Hepatocyte (in vitro differentiated cells): ENCODE measurements around the gene ATP5PD. TPM values are rescaled to one million over a fixed set of nuclear protein-coding genes. Genes with fewer than 3 reads are reported as not detected.

ENCODE experiments used
- DNase-seq: peaks from one replicate; pipeline ENCODE4 v3.0.0-alpha.2; 2016; ENCODE audit warnings: low spot score
- H2AFZ ChIP-seq: fragments of 200-600 bp; sonication (generic); 2 replicates; pipeline ENCODE4 v1.6.0; 2016; ENCODE audit warnings: antibody characterized with exemption, mild to moderate bottlenecking
- H3K27ac ChIP-seq: fragments of 200-600 bp; sonication (generic); 2 replicates; pipeline ENCODE4 v1.5.1; 2016; ENCODE audit warnings: mild to moderate bottlenecking
- H3K27me3 ChIP-seq: fragments of 200-600 bp; sonication (generic); 2 replicates; pipeline ENCODE4 v1.6.1; 2016
- H3K36me3 ChIP-seq: fragments of 200-600 bp; sonication (generic); replicated peaks from 2 replicates; pipeline ENCODE4 v1.5.1; 2016; ENCODE audit warnings: low read depth; ENCODE audit not compliant: insufficient read depth
- H3K4me1 ChIP-seq: fragments of 200-600 bp; sonication (generic); 2 replicates; pipeline ENCODE4 v1.5.1; 2016; ENCODE audit warnings: mild to moderate bottlenecking, moderate library complexity; ENCODE audit not compliant: insufficient read depth
- H3K4me2 ChIP-seq: fragments of 200-600 bp; sonication (generic); 2 replicates; pipeline ENCODE4 v1.6.0; 2016
- H3K4me3 ChIP-seq: fragments of 200-600 bp; sonication (generic); 2 replicates; pipeline ENCODE4 v1.5.1; 2016; ENCODE audit warnings: mild to moderate bottlenecking
- H3K79me2 ChIP-seq: fragments of 200-600 bp; sonication (generic); 2 replicates; pipeline ENCODE4 v1.6.0; 2017; ENCODE audit warnings: mild to moderate bottlenecking
- H3K9me2 ChIP-seq: fragments of 200-600 bp; sonication (generic); replicated peaks from 2 replicates; pipeline ENCODE4 v1.6.0; 2017; ENCODE audit warnings: mild to moderate bottlenecking; ENCODE audit not compliant: insufficient read depth
- H3K9me3 ChIP-seq: fragments of 200-600 bp; sonication (generic); 2 replicates; pipeline ENCODE4 v1.5.1; 2016; ENCODE audit warnings: low read depth, mild to moderate bottlenecking
- H4K20me1 ChIP-seq: fragments of 200-600 bp; sonication (generic); 2 replicates; pipeline ENCODE4 v1.6.0; 2016; ENCODE audit warnings: mild to moderate bottlenecking; ENCODE audit not compliant: insufficient read depth, poor library complexity, severe bottlenecking
- EZH2 ChIP-seq: fragments of 200-600 bp; sonication (generic); IDR thresholded peaks from 2 replicates; pipeline ENCODE4 v1.6.1; 2016; ENCODE audit warnings: antibody characterized with exemption, mild to moderate bottlenecking, borderline replicate concordance
- EZH2phosphoT487 ChIP-seq: fragments of 200-600 bp; sonication (generic); IDR thresholded peaks from one replicate; pipeline ENCODE4 v1.6.1; 2018; ENCODE audit warnings: antibody characterized with exemption, mild to moderate bottlenecking, low read depth, moderate library complexity; ENCODE audit not compliant: unreplicated experiment, severe bottlenecking
- WGBS: methylation state at CpG from one replicate; pipeline ENCODE4 v1.1.6; 2016; ENCODE audit warnings: low lambda C conversion rate; ENCODE audit errors: missing lambda C conversion rate; 5-methylcytosine and 5-hydroxymethylcytosine counted together
- polyA plus RNA-seq: library from polyadenylated mRNA; unstranded; fragments of >200 nt; fragmentation: Nextera tagmentation; extraction: Ambion mirVana; gene quantifications from 2 replicates; pipeline ENCODE4 v1.2.1, GENCODE V29; 2016
- total RNA-seq: library from RNA; depleted of rRNA; stranded (reverse); fragments of >200 nt; gene quantifications from 2 replicates; pipeline ENCODE4 v1.2.3, GENCODE V29; 2014
- TF ChIP-seq, protein P1 (sequence below): fragments of 200-600 bp; sonication (generic); IDR thresholded peaks from 2 replicates; pipeline ENCODE4 v1.5.1; 2016; ENCODE audit warnings: antibody characterized with exemption, mild to moderate bottlenecking; ENCODE audit not compliant: poor library complexity

ATP5PD gene
- total and polyA plus RNA-seq, 2 experiments from 2014 or later = 296 to 332 TPM

DNA sequence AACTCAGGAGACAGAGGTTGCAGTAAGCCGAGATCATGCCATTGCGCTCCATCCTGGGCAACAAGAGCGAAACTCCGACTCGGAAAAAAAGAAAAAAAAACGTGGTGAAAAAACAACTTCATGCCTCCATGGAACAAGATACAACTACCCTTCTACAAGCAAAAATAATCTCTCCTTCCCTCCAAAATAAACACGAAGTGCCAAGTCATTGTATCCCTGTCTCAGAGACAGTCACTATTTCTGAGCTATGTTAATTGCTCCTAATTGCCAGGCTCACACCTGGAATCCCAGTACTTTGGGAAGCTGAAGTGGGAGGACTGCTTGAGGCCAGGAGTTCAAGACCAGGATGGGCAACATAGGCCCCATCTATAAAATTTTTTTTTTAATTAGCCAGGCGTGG is 22.0 kb upstream of the ATP5PD start:
- H2AFZ ChIP-seq = no peak overlapping the region
- no peaks in the 10 kb centered on the region for H3K27me3 ChIP-seq
- H4K20me1 ChIP-seq = no peaks in the 10 kb centered on the region
- H3K36me3 ChIP-seq = no peaks in the 10 kb centered on the region
- no peak overlapping the region for H3K4me3 ChIP-seq
- TF ChIP-seq EZH2 (no peak), EZH2phosphoT487 (no peak)
- TF ChIP-seq, protein P1, sequence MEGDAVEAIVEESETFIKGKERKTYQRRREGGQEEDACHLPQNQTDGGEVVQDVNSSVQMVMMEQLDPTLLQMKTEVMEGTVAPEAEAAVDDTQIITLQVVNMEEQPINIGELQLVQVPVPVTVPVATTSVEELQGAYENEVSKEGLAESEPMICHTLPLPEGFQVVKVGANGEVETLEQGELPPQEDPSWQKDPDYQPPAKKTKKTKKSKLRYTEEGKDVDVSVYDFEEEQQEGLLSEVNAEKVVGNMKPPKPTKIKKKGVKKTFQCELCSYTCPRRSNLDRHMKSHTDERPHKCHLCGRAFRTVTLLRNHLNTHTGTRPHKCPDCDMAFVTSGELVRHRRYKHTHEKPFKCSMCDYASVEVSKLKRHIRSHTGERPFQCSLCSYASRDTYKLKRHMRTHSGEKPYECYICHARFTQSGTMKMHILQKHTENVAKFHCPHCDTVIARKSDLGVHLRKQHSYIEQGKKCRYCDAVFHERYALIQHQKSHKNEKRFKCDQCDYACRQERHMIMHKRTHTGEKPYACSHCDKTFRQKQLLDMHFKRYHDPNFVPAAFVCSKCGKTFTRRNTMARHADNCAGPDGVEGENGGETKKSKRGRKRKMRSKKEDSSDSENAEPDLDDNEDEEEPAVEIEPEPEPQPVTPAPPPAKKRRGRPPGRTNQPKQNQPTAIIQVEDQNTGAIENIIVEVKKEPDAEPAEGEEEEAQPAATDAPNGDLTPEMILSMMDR = no peak
- no peak for DNase-seq
- no peaks in the 10 kb centered on the region for H3K9me3 ChIP-seq
- WGBS = 83% methylated on average over 8 of the region's 8 CpGs
- no peaks in the 10 kb centered on the region for H3K79me2 ChIP-seq
- no peaks in the 10 kb centered on the region for H3K9me2 ChIP-seq
- no peak overlapping the region for H3K27ac ChIP-seq
- H3K4me2 ChIP-seq = no peak overlapping the region
- peaks cover 3% of the 10 kb centered on the region for H3K4me1 ChIP-seq

DNA sequence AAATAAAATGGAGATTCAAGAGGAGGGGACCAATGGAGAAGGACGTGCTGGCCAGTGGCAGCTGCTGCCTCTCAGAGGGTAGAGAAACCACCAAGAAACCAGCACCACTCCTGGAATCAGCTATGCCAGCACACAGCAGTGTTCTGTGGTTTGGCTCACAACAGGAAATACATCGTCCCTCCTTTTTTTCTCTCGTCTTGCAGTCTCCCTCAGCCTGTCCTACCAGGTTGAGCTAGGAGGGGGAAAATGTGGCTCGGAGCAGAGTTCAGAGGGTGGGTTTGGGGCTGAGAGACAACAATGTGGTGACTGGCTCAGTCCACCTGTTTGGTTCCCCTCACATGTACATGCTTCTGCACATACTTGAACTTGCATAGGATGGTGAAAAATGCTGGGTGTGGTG is 21.1 kb upstream of the ATP5PD start:
- Histone ChIP-seq H4K20me1 (no peaks in the 10 kb centered on the region), H3K9me2 (no peaks in the 10 kb centered on the region), H2AFZ (no peak overlapping the region), H3K27ac (no peak overlapping the region), H3K4me2 (no peak overlapping the region), H3K79me2 (no peaks in the 10 kb centered on the region), H3K4me1 (no peaks in the 10 kb centered on the region), H3K9me3 (no peaks in the 10 kb centered on the region), H3K36me3 (no peaks in the 10 kb centered on the region), H3K27me3 (no peaks in the 10 kb centered on the region), H3K4me3 (no peak overlapping the region)
- WGBS = 63% methylated on average over 4 of the region's 4 CpGs
- TF ChIP-seq EZH2phosphoT487 = no peak
- no peak for TF ChIP-seq EZH2
- TF ChIP-seq, protein P1 = no peak
- no peak for DNase-seq

DNA sequence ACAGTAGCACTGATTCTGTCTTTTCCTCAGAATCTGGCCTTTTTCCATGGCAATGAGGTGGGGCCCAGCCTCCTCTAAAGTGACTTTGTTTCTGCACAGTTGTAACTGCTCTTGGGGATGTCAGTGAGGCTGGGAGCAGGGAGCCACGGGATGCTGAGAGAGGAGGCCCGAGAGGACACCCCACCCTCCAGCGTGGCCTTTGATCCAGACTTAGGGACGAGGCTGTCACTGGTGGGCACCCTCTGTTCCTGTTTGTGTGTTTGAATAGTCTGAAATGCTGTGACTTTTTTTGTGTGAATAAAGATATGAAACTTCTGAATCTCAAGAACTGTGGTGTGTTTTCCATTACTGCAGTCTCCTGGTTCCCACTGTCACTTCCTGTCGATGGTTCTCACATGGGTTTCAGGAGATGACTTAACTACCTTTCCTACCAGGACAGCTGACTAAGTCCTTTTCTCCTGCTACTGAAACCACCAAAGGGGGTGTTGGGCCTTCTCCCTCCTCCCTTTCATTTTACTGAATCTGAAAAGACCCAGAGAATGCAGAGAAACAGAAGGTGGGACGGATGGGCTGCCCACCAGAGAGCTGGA is 18.9 kb upstream of the ATP5PD start:
- 92% methylated on average over 6 of the region's 6 CpGs for WGBS

More for the DNA sequence above, 18.9 kb upstream of the ATP5PD start:
- Histone ChIP-seq H2AFZ (no peak overlapping the region), H3K27me3 (no peaks in the 10 kb centered on the region), H3K9me3 (no peaks in the 10 kb centered on the region), H3K4me2 (no peak overlapping the region), H3K36me3 (no peaks in the 10 kb centered on the region), H3K79me2 (peaks cover 4% of the 10 kb centered on the region), H3K9me2 (no peaks in the 10 kb centered on the region), H4K20me1 (no peaks in the 10 kb centered on the region), H3K4me1 (no peaks in the 10 kb centered on the region), H3K4me3 (no peak overlapping the region), H3K27ac (peak overlapping the region; percentile 16)
- TF ChIP-seq, protein P1 = no peak
- TF ChIP-seq EZH2 = no peak
- TF ChIP-seq EZH2phosphoT487 = no peak
- DNase-seq = no peak
